ENCODE measurements around the gene SPATA31D3.
"Not testable (repeated sequence)": the region's sequence is repeated elsewhere in the genome, so short reads cannot be mapped to it uniquely, and the experiment has no call there.

SPATA31D3 gene

DNA sequence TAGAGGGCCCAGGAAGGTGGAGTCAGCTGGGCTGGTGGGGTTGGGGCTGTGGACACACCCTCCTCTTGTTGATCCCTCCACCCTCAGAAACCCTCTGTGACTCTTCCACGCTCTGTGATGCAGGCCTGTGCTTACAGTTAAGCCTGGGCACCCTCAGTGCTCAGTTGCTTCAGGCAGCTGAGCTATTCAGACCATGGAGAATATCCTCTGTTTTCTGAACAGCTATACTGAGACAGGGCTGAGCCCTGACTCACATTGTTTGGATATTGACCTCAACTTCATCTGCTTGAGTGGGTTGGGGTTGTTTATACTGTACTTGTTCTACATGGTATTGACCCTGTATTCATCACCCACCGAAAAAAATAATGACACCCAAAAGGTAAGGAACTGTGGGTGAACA lies at the start of gene SPATA31D3:
TSS of gene SPATA31D3 (plus strand) at position 108 of the 400 bp plus-strand sequence. CDS start at position 194, 86 bp downstream.
- DNase-seq (ENCODE audit: low spot score), result not testable (repeated sequence)

GRCh38 chr9:81893929-81894328 lies 49.4 kb upstream of the SPATA31D3 start:
- no peak for DNase-seq (ENCODE audit: low spot score)

- no peak for DNase-seq (ENCODE audit: low spot score)
Measured at GRCh38 chr9:81894891-81895290, 48.4 kb upstream of the SPATA31D3 start.

GRCh38 chr9:81896070-81896469 lies 47.2 kb upstream of the SPATA31D3 start:
- no peak for DNase-seq (ENCODE audit: low spot score)

GRCh38 chr9:81898851-81899250 lies 44.4 kb upstream of the SPATA31D3 start:
- DNase-seq (ENCODE audit: low spot score), result no peak

- no peak for DNase-seq (ENCODE audit: low spot score)
Measured at GRCh38 chr9:81902196-81902595, 41.1 kb upstream of the SPATA31D3 start.

- DNase-seq (ENCODE audit: low spot score), result no peak
Measured at GRCh38 chr9:81902626-81903025, 40.7 kb upstream of the SPATA31D3 start.

DNA sequence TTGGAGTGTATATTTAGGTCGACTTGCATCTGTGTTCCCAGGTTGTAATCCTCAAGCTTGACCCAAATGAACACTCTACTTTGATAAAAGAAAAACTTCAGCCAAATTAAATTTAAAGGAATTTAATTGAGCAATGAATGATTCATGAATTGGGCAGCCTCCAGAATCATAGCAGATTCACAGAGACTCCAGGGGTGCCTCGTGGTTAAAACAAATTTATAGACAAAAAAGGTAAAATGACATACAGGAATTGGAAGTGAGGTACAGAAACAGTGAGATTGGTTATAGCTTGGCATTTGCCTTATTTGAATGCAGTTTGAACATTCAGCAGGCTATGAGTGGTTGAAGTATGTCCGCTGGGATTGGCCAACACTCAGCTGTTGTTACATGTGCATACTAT lies 36.6 kb upstream of the SPATA31D3 start:
- no peak for DNase-seq (ENCODE audit: low spot score)

GRCh38 chr9:81912135-81912534 lies 31.2 kb upstream of the SPATA31D3 start:
- no peak for DNase-seq (ENCODE audit: low spot score)

DNA sequence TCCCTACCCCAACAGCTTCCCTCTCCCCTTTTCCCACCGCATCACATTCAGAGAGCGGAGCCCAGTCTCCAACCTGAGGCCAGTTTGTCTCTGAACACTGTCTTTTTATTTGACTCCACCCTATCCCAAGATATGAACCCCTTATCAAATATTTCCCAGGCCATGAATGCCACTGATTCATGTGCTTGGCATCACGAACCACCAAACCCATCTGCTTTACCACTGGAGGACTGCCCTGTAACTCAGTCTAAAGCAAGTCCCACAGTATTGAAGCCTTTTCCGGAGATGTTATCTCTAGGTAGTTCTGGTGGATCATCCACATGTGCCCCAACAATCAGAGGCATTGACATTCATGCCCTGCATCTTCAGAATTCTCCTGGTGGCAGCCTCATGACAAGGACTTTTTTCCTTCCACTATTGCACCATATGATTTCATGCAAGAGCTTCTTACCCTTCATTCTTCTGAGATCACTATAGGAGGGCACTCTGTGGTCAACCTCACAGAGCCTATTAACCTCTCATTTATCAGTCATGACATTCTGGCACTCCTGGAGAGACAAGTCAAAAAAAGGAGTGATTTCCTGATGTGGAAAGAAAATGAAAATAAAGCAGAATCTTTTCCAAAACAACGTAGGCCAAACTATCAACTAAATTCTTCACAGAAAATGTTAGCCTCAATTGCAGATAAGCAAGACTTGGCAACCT lies 27.3 kb upstream of the SPATA31D3 start:
- DNase-seq (ENCODE audit: low spot score), result no peak

DNA sequence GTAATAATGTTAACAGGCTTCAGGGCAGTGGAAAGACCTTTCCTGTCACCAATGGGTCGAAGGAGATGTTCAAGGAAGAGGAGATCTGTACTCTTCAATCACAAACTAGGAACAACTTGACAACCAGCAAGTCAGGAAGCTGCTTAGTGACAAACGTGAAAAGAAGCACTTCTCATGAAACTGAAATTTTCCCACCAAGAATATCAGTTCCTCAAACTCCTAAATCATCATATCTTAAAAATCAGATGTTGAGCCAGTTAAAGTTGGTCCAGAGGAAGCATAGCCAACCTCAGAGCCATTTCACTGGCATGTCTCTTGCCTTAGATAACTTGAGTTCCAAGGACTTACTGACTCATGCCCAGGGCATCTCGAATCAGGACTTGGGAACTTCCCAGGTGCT lies 24.8 kb upstream of the SPATA31D3 start:
- not testable (repeated sequence) for DNase-seq (ENCODE audit: low spot score)

GRCh38 chr9:81928305-81928704 lies 15.0 kb upstream of the SPATA31D3 start, which contains the start of gene SPATA31D4:
Gene SPATA31D4 (plus strand): TSS chr9:81928428. CDS start chr9:81928514, 86 bp downstream.
- DNase-seq (ENCODE audit: low spot score), result not testable (repeated sequence)

- DNase-seq (ENCODE audit: low spot score), result not testable (repeated sequence)
Measured at GRCh38 chr9:81930147-81930546, 13.2 kb upstream of the SPATA31D3 start.

- not testable (repeated sequence) for DNase-seq (ENCODE audit: low spot score)
Measured at GRCh38 chr9:81933547-81933946, 9.8 kb upstream of the SPATA31D3 start.

DNA sequence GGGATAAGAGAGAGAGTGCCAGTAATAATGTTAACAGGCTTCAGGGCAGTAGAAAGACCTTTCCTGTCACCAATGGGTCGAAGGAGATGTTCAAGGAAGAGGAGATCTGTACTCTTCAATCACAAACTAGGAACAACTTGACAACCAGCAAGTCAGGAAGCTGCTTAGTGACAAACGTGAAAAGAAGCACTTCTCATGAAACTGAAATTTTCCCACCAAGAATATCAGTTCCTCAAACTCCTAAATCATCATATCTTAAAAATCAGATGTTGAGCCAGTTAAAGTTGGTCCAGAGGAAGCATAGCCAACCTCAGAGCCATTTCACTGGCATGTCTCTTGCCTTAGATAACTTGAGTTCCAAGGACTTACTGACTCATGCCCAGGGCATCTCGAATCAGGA lies 5.3 kb downstream of the SPATA31D3 start:
- DNase-seq (ENCODE audit: low spot score), result not testable (repeated sequence)

- no peak for DNase-seq (ENCODE audit: low spot score)
Measured at GRCh38 chr9:81953096-81953495, 9.8 kb downstream of the SPATA31D3 start.

DNA sequence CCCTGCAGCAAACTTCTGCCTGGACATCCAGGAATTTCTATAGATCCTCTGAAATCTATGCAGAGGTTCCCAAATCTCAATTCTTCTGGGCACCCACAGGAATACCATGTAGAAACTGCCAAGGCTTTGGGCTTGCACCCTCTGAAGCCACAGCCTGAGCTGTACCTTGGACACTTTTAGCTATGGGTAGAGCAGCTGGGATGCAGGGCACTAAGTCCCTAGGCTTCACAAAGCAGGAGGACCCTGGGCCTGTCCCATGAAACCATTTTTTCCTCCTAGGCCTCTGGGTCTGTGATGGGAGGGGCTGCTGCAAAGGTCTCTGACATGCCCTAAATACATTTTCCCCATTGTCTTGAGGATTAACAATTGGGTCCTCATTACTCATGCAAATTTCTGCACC lies 12.3 kb downstream of the SPATA31D3 start:
- no peak for DNase-seq (ENCODE audit: low spot score)

- DNase-seq (ENCODE audit: low spot score), result no peak
Measured at GRCh38 chr9:81964218-81965171, 21.2 kb downstream of the SPATA31D3 start.

DNA sequence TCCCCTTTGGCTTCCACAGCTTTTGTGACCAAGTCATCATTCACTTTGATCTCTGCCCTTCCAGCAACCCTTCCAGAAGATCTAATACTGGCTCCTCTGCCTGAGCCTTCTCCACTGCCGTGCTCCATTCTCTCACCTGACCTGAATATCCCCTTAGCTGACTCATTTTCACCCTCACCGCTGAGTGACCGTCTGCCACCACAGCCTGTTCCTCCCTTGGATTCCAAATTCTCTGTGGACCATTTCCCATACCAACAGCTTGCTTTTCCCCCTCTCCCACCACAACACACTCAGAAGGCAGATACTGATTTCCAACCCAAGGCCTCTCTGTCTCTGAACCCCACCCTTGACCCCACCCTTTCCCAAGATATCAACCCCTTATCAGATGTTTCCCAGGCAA lies 24.7 kb downstream of the SPATA31D3 start:
- DNase-seq (ENCODE audit: low spot score), result no peak

GRCh38 chr9:81969971-81970370 lies 26.7 kb downstream of the SPATA31D3 start:
- DNase-seq (ENCODE audit: low spot score), result no peak

DNA sequence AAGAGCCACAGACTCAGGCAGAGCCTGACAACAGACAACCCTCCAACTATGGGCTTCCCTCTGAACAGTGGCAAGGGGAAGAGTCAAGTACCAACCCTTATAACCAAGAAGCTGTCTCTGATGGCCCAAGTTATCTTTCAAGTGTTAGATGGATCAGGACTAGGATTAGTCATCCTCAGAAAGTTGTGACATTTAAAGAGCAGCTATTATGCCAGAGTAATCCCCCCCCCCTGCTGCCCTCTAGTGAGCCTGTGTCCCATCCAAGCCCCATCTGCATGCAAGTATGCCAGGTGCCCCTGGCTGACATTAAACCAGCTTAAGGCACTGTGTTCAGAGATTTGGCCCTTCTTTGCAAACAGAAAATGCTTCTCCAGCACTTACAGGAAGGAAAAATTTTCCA lies 28.4 kb downstream of the SPATA31D3 start:
- no peak for DNase-seq (ENCODE audit: low spot score)

DNA sequence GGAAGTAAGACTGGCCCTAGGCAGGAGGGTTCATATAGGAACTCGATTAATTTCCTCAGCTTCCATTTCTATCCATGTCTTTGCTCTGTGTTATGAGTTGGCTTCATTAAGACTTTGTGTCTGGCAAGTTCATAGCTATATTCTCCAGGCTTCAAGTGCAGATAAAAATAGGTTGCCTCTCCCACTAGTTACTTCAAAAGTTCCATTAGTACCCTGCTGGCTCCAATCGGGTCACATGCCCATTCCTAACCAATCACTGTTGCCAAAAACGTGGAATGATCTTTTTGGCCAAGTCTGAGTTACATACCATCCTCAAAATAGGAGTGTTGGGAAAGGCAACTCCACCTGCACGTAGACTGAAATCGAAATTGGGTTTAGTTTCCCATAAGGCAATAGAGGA lies 31.5 kb downstream of the SPATA31D3 start:
- no peak for DNase-seq (ENCODE audit: low spot score)

GRCh38 chr9:81976351-81976750 lies 33.1 kb downstream of the SPATA31D3 start:
- DNase-seq (ENCODE audit: low spot score), result no peak

All from SW480 (cell line).